GM12872 (cell line): ENCODE data around the gene PON3.

Source experiments
- CTCF ChIP-seq: IDR thresholded peaks from 3 replicates; pipeline ENCODE4 v1.5.1; 2011; ENCODE audit warnings: low read depth, mild to moderate bottlenecking, low read length, moderate library complexity; ENCODE audit not compliant: insufficient read depth

The PON3 gene

GRCh38 chr7:95396136-95397032 is at the start of gene PON3:
Gene PON3 (minus strand): TSS chr7:95396375. CDS start chr7:95396350, 25 bp downstream.
- TF ChIP-seq CTCF = peak; percentile 52

- TF ChIP-seq CTCF = no peak
These were observed 48.6 kb upstream of the PON3 start for GRCh38 chr7:95444796-95445195.

GRCh38 chr7:95441042-95441823 is 45.1 kb upstream of the PON3 start:
- no peak for TF ChIP-seq CTCF

GRCh38 chr7:95440394-95441038 is 44.3 kb upstream of the PON3 start:
- TF ChIP-seq CTCF = no peak

GRCh38 chr7:95436407-95436806 is 40.2 kb upstream of the PON3 start:
- TF ChIP-seq CTCF = no peak

GRCh38 chr7:95435422-95435780 is 39.2 kb upstream of the PON3 start:
- TF ChIP-seq CTCF = no peak
